ENCODE results near the gene MAMLD1.

MAMLD1 gene

GRCh38 chrX:150408007-150408406 lies 44.9 kb downstream of the MAMLD1 start:
- DNase-seq: no peak

GRCh38 chrX:150408561-150408960 lies 45.4 kb downstream of the MAMLD1 start:
- DNase-seq: no peak

GRCh38 chrX:150409486-150409885 lies 46.4 kb downstream of the MAMLD1 start:
- no peak for DNase-seq

- DNase-seq: no peak
These were observed 46.8 kb downstream of the MAMLD1 start for GRCh38 chrX:150409964-150410363.

- DNase-seq: no peak
These were observed 47.4 kb downstream of the MAMLD1 start for GRCh38 chrX:150410513-150410912.

GRCh38 chrX:150411656-150412055 lies 48.5 kb downstream of the MAMLD1 start:
- DNase-seq: no peak

- no peak for DNase-seq
These were observed 51.1 kb downstream of the MAMLD1 start for GRCh38 chrX:150414228-150414627.

GRCh38 chrX:150416469-150416868 lies 53.4 kb downstream of the MAMLD1 start:
- no peak for DNase-seq

GRCh38 chrX:150421816-150422215 lies 58.7 kb downstream of the MAMLD1 start:
- no peak for DNase-seq

- peak; percentile 51 for DNase-seq
These were observed 66.5 kb downstream of the MAMLD1 start for GRCh38 chrX:150429594-150429993.

- DNase-seq: no peak
These were observed 73.1 kb downstream of the MAMLD1 start for GRCh38 chrX:150436195-150436594.

GRCh38 chrX:150438165-150438564 lies 75.0 kb downstream of the MAMLD1 start:
- DNase-seq: no peak

- peak; percentile 1 for DNase-seq
These were observed 83.0 kb downstream of the MAMLD1 start for GRCh38 chrX:150446151-150446550.

GRCh38 chrX:150446995-150447394 lies 83.9 kb downstream of the MAMLD1 start:
- DNase-seq: no peak

- DNase-seq: no peak
These were observed 86.2 kb downstream of the MAMLD1 start for GRCh38 chrX:150449313-150449712.

- no peak for DNase-seq
These were observed 87.5 kb downstream of the MAMLD1 start for GRCh38 chrX:150450519-150451177.

GRCh38 chrX:150451953-150452352 lies 88.8 kb downstream of the MAMLD1 start:
- DNase-seq: no peak

- no peak for DNase-seq
These were observed 91.0 kb downstream of the MAMLD1 start for GRCh38 chrX:150454083-150454482.

GRCh38 chrX:150454508-150455214 lies 91.5 kb downstream of the MAMLD1 start:
- no peak for DNase-seq

- DNase-seq: no peak
These were observed 92.1 kb downstream of the MAMLD1 start for GRCh38 chrX:150455215-150455608.

GRCh38 chrX:150456466-150456865 lies 93.3 kb downstream of the MAMLD1 start:
- DNase-seq: no peak

GRCh38 chrX:150456941-150457340 lies 93.8 kb downstream of the MAMLD1 start:
- no peak for DNase-seq

GRCh38 chrX:150459196-150459595 lies 96.1 kb downstream of the MAMLD1 start:
- DNase-seq: no peak

GRCh38 chrX:150460063-150460462 lies 96.9 kb downstream of the MAMLD1 start:
- no peak for DNase-seq

GRCh38 chrX:150460781-150461180 lies 97.7 kb downstream of the MAMLD1 start:
- no peak for DNase-seq
